Fibroblast of lung (primary cell): ENCODE measurements around the gene CCNL1. TPM values are rescaled to one million over a fixed set of nuclear protein-coding genes. Genes with fewer than 3 reads are reported as not detected.

Experiments used
- DNase-seq, 2 donors: peaks; one replicate each; pipeline versions ENCODE4 v3.0.0 to v3.0.0-alpha.2; 2010; ENCODE audit warnings: low read depth in 2 of 2
- H2AFZ ChIP-seq: 2 replicates; pipeline ENCODE4 v1.5.1; 2012; ENCODE audit warnings: low read length, control low read depth, inconsistent platforms
- H3K27ac ChIP-seq: 2 replicates; pipeline ENCODE4 v1.5.1; 2011; ENCODE audit warnings: low read length, control low read depth; ENCODE audit not compliant: insufficient read depth
- H3K27me3 ChIP-seq: 2 replicates; pipeline ENCODE4 v1.5.1; 2011; ENCODE audit warnings: mild to moderate bottlenecking, low read length; ENCODE audit not compliant: control insufficient read depth, insufficient read depth
- H3K36me3 ChIP-seq: 2 replicates; pipeline ENCODE4 v1.5.1; 2011; ENCODE audit warnings: low read length; ENCODE audit not compliant: control insufficient read depth, insufficient read depth
- H3K4me1 ChIP-seq: 2 replicates; pipeline ENCODE4 v1.5.1; 2011; ENCODE audit warnings: low read length; ENCODE audit not compliant: control insufficient read depth, insufficient read depth; ENCODE audit errors: extremely low read depth
- H3K4me2 ChIP-seq: 2 replicates; pipeline ENCODE4 v1.5.1; 2011; ENCODE audit warnings: low read length, control low read depth; ENCODE audit not compliant: insufficient read depth; ENCODE audit errors: extremely low read depth
- H3K4me3 ChIP-seq, 4 experiments: fragments of 200-600 bp in 1 of 4; sonication (generic) in 1 of 4; replicated peaks in 1 of 4; 2 replicates each; pipeline ENCODE4 v1.5.1; 2011 to 2016; ENCODE audit warnings: low read length in 4 of 4, low read depth in 3 of 4, mild to moderate bottlenecking in 3 of 4, control low read depth in 2 of 4, inconsistent platforms in 1 of 4, mixed read lengths in 1 of 4; ENCODE audit not compliant: insufficient read depth in 1 of 4; ENCODE audit errors: control extremely low read depth in 1 of 4
- H3K79me2 ChIP-seq: 2 replicates; pipeline ENCODE4 v1.5.1; 2012; ENCODE audit warnings: mild to moderate bottlenecking, low read length, inconsistent platforms; ENCODE audit not compliant: control insufficient read depth, insufficient read depth
- H3K9ac ChIP-seq: 2 replicates; pipeline ENCODE4 v1.5.1; 2011; ENCODE audit warnings: mild to moderate bottlenecking, low read length, control low read depth; ENCODE audit not compliant: insufficient read depth
- H3K9me3 ChIP-seq: 2 replicates; pipeline ENCODE4 v1.5.1; 2012; ENCODE audit warnings: low read depth, low read length; ENCODE audit not compliant: control insufficient read depth, insufficient read depth
- H4K20me1 ChIP-seq: 2 replicates; pipeline ENCODE4 v1.5.1; 2011; ENCODE audit warnings: low read length; ENCODE audit not compliant: control insufficient read depth, insufficient read depth; ENCODE audit errors: extremely low read depth
- CTCF ChIP-seq, 2 donors: IDR thresholded peaks in 1 of 2; conservative IDR thresholded peaks in 1 of 2; 1 replicate in 1 of 2; 2 replicates in 1 of 2; pipeline ENCODE4 v1.5.1; 2011 to 2012; ENCODE audit warnings: low read length in 2 of 2, control low read depth in 1 of 2, inconsistent platforms in 1 of 2, low read depth in 1 of 2, mild to moderate bottlenecking in 1 of 2
- EZH2 ChIP-seq: IDR thresholded peaks from 2 replicates; pipeline ENCODE4 v1.5.1; 2012; ENCODE audit warnings: low read length, control low read depth, mild to moderate bottlenecking; ENCODE audit errors: missing control alignments
- polyA plus RNA-seq, 2 donors: library from polyadenylated mRNA; depleted of rRNA in 1 of 2; stranded (reverse) in 1 of 2; unstranded in 1 of 2; fragments of >200 nt; gene quantifications; 2 replicates each; pipeline ENCODE4 v1.2.1, GENCODE V29; 2011 to 2012; ENCODE audit warnings: missing spikeins in 1 of 2
- total RNA-seq: library from RNA; depleted of rRNA; stranded (reverse); fragments of >200 nt; gene quantifications from 2 replicates; pipeline ENCODE4 v1.2.1, GENCODE V29; 2014

Gene CCNL1
- total and polyA plus RNA-seq, 2 donors (not counting 1 experiment from before 2014, with no cell fraction given), result 63.8 to 219 TPM

- Histone ChIP-seq H3K36me3 (no peaks in the 10 kb centered on the region), H4K20me1 (no peaks in the 10 kb centered on the region), H3K9me3 (no peaks in the 10 kb centered on the region), H3K9ac (no peak overlapping the region), H3K27me3 (no peaks in the 10 kb centered on the region), H3K4me1 (peaks cover 5% of the 10 kb centered on the region), H3K27ac (no peak overlapping the region), H3K79me2 (peaks cover 3% of the 10 kb centered on the region), H2AFZ (peak overlapping the region; percentile 4), H3K4me2 (no peak overlapping the region), H3K4me3 (no peak overlapping the region)
- DNase-seq, result no peak
- TF ChIP-seq CTCF (conservative IDR thresholded peaks at IDR 0.05 in 1 of 2, IDR thresholded peaks at IDR 0.05 in 1 of 2; ENCODE audit: low read depth in 1 of 2, low read length in 2 of 2) (no peak), EZH2 (no peak)
Observed at GRCh38 chr3:157170861-157171260, 10.9 kb upstream of the CCNL1 start.

DNA sequence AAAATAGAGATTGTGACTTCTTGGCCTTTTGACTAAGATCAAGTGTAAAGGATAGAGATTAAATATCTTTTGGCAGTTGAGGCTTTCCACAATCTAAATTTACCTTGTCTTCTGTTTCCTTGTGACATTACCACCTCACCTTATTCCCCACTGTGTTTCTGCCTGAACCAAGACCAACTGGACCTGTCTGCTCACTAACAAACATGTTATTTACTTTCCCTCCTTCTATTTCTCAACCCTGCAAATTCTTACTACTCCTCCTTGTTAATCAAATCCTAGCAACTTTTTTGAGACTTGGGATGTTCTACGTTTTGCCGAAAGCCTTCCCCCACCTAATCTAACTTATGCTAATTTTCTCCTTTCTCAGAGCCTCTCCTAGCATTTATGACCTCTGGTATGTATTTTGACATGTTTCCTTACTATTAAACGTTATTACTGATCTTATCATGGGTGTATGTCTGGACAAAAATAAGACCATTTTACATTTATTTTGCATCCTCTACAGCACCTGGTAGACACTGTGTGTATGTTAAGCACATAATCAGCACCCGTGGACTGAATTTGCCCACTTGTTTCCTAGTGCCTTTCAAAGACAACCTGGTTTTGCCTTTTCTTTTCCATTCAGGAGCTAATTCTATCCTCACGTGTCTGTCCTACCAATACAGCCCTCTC lies 7.6 kb upstream of the CCNL1 start:
- no peaks in the 10 kb centered on the region for H3K36me3 ChIP-seq
- H3K79me2 ChIP-seq, result no peaks in the 10 kb centered on the region
- H2AFZ ChIP-seq, result no peak overlapping the region
- no peak overlapping the region for H3K9ac ChIP-seq
- H3K27me3 ChIP-seq, result no peaks in the 10 kb centered on the region
- no peaks in the 10 kb centered on the region for H3K9me3 ChIP-seq
- H3K4me1 ChIP-seq, result no peaks in the 10 kb centered on the region
- TF ChIP-seq EZH2 (no peak), CTCF (conservative IDR thresholded peaks at IDR 0.05 in 1 of 2, IDR thresholded peaks at IDR 0.05 in 1 of 2; ENCODE audit: low read depth in 1 of 2, low read length in 2 of 2) (no peak)
- DNase-seq, result no peak
- H3K4me3 ChIP-seq, result no peak overlapping the region
- H4K20me1 ChIP-seq, result no peaks in the 10 kb centered on the region
- no peak overlapping the region for H3K27ac ChIP-seq
- no peak overlapping the region for H3K4me2 ChIP-seq

DNA sequence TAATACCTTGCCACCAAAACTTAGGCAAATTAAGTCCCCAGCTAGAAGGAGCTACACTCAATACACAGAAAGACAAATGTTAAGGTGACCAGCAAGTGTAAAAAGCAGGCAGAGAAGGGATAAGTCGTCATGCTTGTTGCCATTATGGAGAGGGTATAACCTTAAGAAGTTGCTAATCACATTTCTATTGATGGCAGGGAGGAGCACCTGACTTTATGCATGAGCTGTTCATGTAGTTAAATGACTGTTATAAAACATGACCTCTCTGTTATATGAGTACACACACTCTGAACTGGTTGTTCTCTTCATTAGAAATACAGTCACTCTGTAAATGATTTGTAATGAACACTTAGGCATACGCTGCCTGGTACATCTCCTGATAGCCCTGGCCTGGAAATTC lies 6.6 kb upstream of the CCNL1 start:
- Histone ChIP-seq H2AFZ (no peak overlapping the region), H3K27ac (no peak overlapping the region), H3K9me3 (no peaks in the 10 kb centered on the region), H3K4me2 (no peak overlapping the region), H4K20me1 (no peaks in the 10 kb centered on the region), H3K9ac (no peak overlapping the region), H3K79me2 (no peaks in the 10 kb centered on the region), H3K4me3 (no peak overlapping the region), H3K27me3 (no peaks in the 10 kb centered on the region), H3K4me1 (no peaks in the 10 kb centered on the region), H3K36me3 (no peaks in the 10 kb centered on the region)
- no peak for TF ChIP-seq EZH2
- TF ChIP-seq CTCF (conservative IDR thresholded peaks at IDR 0.05 in 1 of 2, IDR thresholded peaks at IDR 0.05 in 1 of 2; ENCODE audit: low read depth in 1 of 2, low read length in 2 of 2), result no peak
- DNase-seq, result no peak
